HUES48 (cell line): ENCODE results near the gene STYK1.
"Not testable (repeated sequence)": the region's sequence is repeated elsewhere in the genome, so short reads cannot be mapped to it uniquely, and the experiment has no call there.

Source experiments
- H3K27ac ChIP-seq: one replicate; pipeline ENCODE4 v1.7.0; 2013; ENCODE audit warnings: low read depth, low read length, inconsistent platforms
- H3K27me3 ChIP-seq: 2 replicates; pipeline ENCODE4 v1.6.1; 2013; ENCODE audit warnings: mild to moderate bottlenecking, low read length; ENCODE audit not compliant: control insufficient read depth, insufficient read depth
- H3K36me3 ChIP-seq: 2 replicates; pipeline ENCODE4 v1.6.1; 2013; ENCODE audit warnings: low read length; ENCODE audit not compliant: control insufficient read depth, insufficient read depth
- H3K4me1 ChIP-seq: 2 replicates; pipeline ENCODE4 v1.6.1; 2013; ENCODE audit warnings: mild to moderate bottlenecking, low read length; ENCODE audit not compliant: control insufficient read depth, insufficient read depth
- H3K4me3 ChIP-seq: 2 replicates; pipeline ENCODE4 v1.5.1; 2013; ENCODE audit warnings: mild to moderate bottlenecking, low read depth, low read length
- H3K9ac ChIP-seq: 2 replicates; pipeline ENCODE4 v1.6.1; 2013; ENCODE audit warnings: mild to moderate bottlenecking, low read depth, low read length, moderate library complexity
- H3K9me3 ChIP-seq: 2 replicates; pipeline ENCODE4 v1.6.1; 2013; ENCODE audit warnings: low read length; ENCODE audit not compliant: control insufficient read depth, insufficient read depth

STYK1 gene

DNA sequence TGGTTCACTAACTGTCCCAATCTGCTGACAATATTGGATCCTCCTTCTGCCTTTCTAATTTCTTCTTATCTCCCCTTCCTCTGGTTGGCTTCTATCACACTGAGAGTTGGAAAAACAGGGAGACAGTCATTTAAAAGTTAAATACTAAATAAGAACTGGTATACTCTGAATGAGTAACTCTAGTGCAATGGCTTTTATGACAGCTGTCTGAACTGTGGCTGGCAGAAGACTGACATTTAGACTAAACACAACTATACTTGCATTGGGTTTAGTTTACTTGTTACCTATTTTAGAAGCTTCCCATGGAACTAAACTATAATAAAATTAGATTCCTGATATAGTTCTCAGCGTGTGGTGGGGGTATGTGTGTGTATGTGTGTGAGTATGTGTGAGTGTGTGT is 52.6 kb downstream of the STYK1 start:
- H3K27ac ChIP-seq = no peak overlapping the region
- no peaks in the 10 kb centered on the region for H3K27me3 ChIP-seq
- no peak overlapping the region for H3K4me3 ChIP-seq
- no peak overlapping the region for H3K9ac ChIP-seq
- H3K36me3 ChIP-seq = no peaks in the 10 kb centered on the region
- H3K9me3 ChIP-seq = no peaks in the 10 kb centered on the region
- no peaks in the 10 kb centered on the region for H3K4me1 ChIP-seq

DNA sequence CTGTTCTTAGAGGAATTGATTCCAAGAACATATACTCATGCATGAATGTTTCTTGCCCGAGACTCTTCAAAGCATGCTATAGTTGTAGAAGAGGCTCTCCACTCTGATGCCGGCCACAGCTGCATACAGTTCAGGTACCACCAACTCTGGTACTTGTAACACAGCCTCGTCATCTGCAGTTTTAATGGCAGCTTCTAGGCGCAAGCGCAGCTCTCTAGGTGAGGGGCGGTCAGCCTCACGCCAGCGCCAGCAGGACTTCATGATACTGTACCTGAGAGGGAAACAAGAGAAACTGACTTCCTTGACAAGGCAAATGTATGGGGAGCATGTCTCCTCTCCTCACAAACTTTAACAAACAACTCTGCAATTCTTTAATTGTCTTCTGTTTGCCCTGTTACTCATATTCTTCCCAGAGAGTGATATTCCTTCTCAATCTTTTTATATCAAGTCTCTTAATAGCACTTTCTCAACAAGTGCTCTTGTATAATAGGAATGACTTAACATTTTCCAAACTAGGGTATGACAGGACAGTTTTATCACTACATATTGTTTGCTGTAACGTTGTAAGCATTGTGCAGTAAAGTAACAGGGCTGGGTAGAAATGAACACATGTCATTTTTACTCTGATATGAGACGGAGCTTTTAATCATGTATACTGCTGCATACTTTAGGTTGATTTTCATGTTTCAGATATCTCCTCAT is 53.6 kb downstream of the STYK1 start:
- Histone ChIP-seq H3K27ac (no peak overlapping the region), H3K4me3 (no peak overlapping the region), H3K9ac (no peak overlapping the region), H3K9me3 (no peaks in the 10 kb centered on the region), H3K4me1 (no peaks in the 10 kb centered on the region), H3K36me3 (no peaks in the 10 kb centered on the region), H3K27me3 (no peaks in the 10 kb centered on the region)

DNA sequence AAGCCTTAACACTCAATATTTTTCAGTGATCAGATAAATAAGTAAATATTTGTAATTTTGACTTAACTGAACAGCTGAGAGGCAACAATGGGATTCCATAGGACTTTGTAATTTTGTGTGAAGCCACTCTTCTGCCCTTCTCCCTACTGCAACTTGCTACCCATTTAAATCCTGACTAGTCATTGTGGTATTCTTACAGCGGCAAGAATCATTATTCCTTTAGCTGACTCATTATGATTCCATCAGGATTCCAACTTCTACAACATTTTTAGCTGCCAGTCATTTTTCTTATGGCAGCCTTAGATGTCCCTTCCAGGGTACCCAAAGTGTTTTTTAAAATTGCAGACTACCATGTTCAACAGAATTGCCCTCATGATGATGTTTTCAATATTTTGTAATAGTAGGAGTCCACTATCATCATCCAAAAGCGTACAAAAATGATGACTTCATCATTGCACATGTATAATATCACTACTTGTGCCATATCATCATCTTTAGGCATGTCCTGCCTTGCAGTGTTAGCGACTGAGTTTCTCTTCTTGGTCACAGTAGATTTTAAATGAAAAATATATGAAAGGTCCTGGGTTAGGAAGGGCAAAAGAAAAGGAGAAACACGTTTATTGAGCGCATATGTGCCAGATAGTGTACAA is 55.4 kb downstream of the STYK1 start:
- no peaks in the 10 kb centered on the region for H3K9me3 ChIP-seq
- H3K4me3 ChIP-seq = no peak overlapping the region
- no peak overlapping the region for H3K27ac ChIP-seq
- no peak overlapping the region for H3K9ac ChIP-seq
- no peaks in the 10 kb centered on the region for H3K36me3 ChIP-seq
- H3K4me1 ChIP-seq = peaks cover 4% of the 10 kb centered on the region; the same call in 1 of the 2 replicates
- H3K27me3 ChIP-seq = no peaks in the 10 kb centered on the region

DNA sequence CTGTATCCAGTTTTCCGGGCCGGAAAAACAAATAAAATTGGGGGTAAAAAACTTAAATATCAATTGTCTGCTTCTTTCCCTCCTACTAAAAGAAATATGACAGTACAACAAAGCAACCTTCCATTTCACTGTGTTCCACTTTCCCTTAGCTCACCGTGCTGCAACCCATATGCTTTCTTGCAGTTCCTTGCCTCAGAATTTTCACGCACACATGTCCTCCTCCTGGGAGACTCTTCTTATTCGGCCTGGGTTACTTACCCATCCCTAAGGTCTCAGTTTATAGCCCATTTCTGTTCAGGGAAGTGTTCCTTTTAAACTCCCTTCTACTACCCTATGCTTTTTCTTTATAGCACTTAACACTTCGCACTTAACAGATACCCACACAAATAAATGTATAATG is 56.0 kb downstream of the STYK1 start:
- H3K4me1 ChIP-seq = peaks cover 4% of the 10 kb centered on the region; the same call in 1 of the 2 replicates
- H3K9me3 ChIP-seq = no peaks in the 10 kb centered on the region
- no peak overlapping the region for H3K4me3 ChIP-seq
- H3K27ac ChIP-seq = no peak overlapping the region
- H3K27me3 ChIP-seq = no peaks in the 10 kb centered on the region
- H3K9ac ChIP-seq = no peak overlapping the region
- no peaks in the 10 kb centered on the region for H3K36me3 ChIP-seq

DNA sequence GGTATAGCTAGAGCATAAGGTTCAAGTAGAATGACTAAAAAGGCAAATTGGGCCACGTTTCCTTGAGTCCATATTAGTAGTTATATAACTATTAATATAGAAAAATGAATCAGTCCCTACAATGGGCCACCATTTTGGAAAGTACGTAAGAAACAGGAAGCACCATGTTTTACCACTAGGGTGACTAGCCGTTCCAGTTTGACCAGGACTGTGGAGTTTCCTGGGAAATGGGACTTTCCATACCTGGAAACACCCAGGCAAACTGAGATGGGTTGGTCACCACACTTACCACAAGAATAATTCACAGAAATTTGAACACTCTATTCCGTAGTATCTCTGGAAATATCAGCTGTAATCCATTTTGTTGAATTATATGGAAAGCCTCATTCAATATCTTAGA is 58.3 kb downstream of the STYK1 start:
- Histone ChIP-seq H3K27me3 (no peaks in the 10 kb centered on the region), H3K4me3 (no peak overlapping the region), H3K9me3 (no peaks in the 10 kb centered on the region), H3K36me3 (peaks cover 14% of the 10 kb centered on the region), H3K27ac (no peak overlapping the region), H3K4me1 (peaks cover 9% of the 10 kb centered on the region; the same call in 1 of the 2 replicates), H3K9ac (no peak overlapping the region)

DNA sequence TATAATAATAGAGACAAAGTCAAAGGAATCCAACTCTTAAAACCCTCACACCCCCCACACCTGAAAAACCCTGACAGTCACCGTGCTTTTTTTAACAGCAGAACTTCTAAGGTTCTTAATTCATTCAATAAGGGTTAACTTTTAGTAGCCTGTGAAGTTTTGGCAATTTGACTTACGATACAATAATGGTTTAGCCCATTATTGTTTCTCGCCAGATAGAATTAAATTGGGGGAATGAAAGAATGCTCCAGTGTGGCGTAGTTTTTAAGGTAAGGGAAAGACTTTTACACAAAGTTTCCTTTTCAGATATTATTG is 59.8 kb downstream of the STYK1 start:
- Histone ChIP-seq H3K9me3 (no peaks in the 10 kb centered on the region), H3K36me3 (peaks cover 29% of the 10 kb centered on the region), H3K27ac (peak overlapping the region; percentile 93), H3K4me1 (peaks cover 9% of the 10 kb centered on the region; the same call in 1 of the 2 replicates), H3K4me3 (peak overlapping the region; percentile 90), H3K27me3 (no peaks in the 10 kb centered on the region), H3K9ac (peak overlapping the region; percentile 99)

DNA sequence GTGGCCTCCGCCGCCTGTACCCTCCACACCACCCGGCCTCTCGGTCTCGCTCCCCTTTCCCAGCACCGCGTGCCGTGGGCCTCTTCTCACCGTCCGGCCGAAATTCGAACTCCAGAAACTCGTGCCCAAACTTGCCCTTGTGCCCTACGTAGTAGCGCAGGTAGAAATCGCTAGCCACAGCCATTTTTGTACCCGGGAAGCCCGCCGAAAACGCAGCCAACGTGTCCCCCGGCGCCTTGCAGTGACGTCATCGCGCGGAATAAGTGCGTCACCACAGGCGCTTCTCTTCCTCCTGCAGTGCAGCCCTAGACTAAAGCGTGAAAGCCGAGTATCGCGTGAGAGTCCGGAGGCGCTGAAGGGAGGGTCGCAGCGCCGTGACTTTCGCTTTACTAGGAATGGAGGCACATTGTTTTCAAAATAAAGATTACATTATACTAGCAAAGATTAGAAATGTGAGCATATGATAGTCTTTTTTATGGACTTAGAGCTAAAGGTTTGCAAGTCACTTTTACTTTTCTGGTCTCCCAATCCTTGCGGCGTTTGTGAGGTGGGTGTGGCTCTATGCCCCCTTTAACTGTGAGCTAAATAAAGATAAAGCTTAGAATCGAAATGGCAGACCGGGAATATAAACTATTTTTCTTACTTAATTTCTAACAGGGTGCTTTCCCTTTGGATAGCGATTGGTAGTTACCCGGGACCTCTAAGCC is 60.4 kb downstream of the STYK1 start, which contains the start of gene MAGOHB:
MAGOHB (minus strand) TSS at position 261 of the 707 bp plus-strand sequence; CDS start at position 184, 77 bp downstream.
- peaks cover 9% of the 10 kb centered on the region; the same call in 1 of the 2 replicates for H3K4me1 ChIP-seq
- peak within 1 kb of the TSS; percentile 99 for H3K9ac ChIP-seq
- H3K27me3 ChIP-seq = no peaks in the 10 kb centered on the region
- H3K36me3 ChIP-seq = peaks cover 34% of the 10 kb centered on the region
- H3K4me3 ChIP-seq = peak within 1 kb of the TSS; percentile 90
- H3K9me3 ChIP-seq = no peaks in the 10 kb centered on the region
- H3K27ac ChIP-seq = peak within 1 kb of the TSS; percentile 93

DNA sequence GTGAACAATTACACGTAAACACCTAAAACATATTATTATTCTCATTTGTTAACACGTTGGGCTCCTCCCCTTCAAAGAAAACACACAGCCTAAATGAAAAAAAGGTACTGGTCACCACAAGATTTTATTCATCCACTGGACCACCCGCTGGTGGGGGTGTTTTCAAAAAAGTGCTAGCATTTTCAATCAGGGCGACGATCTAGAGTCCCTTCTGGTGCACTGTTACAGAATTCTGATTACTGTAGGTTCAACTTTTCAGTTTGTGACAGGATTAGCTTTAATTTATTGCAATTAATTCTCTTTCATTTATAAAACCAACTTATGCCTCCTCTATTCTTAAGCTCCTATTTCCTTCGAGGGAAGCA is 60.9 kb downstream of the STYK1 start:
- H3K4me3 ChIP-seq = peak overlapping the region; percentile 90
- peaks cover 39% of the 10 kb centered on the region for H3K36me3 ChIP-seq
- H3K27ac ChIP-seq = peak overlapping the region; percentile 93

DNA sequence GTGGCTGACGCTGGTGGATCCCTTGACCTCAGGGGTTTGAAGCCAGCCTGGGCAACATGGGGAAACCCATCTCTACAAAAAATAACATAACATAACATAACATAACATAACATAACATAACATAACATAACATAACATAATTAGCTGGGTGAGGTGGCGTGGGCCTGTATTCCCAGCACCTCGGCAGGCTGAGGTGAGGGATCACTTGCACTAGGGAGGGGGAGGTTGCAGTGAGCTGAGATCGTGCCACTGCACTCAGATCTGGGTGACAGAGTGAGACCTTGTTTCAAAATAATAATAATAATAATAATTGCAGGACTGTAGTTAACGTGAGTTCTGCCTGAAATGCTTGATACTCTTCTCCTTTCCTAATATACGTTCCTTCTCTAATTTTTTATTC is 61.7 kb downstream of the STYK1 start:
- peak overlapping the region; percentile 90 for H3K4me3 ChIP-seq
- H3K9ac ChIP-seq = peak overlapping the region; percentile 99
- H3K27me3 ChIP-seq = no peaks in the 10 kb centered on the region
- peaks cover 9% of the 10 kb centered on the region; the same call in 1 of the 2 replicates for H3K4me1 ChIP-seq
- no peak overlapping the region for H3K27ac ChIP-seq
- no peaks in the 10 kb centered on the region for H3K9me3 ChIP-seq
- peaks cover 48% of the 10 kb centered on the region for H3K36me3 ChIP-seq

More for the DNA sequence above, 60.9 kb downstream of the STYK1 start:
- peak overlapping the region; percentile 99 for H3K9ac ChIP-seq
- H3K27me3 ChIP-seq = no peaks in the 10 kb centered on the region
- no peaks in the 10 kb centered on the region for H3K9me3 ChIP-seq
- peaks cover 9% of the 10 kb centered on the region; the same call in 1 of the 2 replicates for H3K4me1 ChIP-seq

DNA sequence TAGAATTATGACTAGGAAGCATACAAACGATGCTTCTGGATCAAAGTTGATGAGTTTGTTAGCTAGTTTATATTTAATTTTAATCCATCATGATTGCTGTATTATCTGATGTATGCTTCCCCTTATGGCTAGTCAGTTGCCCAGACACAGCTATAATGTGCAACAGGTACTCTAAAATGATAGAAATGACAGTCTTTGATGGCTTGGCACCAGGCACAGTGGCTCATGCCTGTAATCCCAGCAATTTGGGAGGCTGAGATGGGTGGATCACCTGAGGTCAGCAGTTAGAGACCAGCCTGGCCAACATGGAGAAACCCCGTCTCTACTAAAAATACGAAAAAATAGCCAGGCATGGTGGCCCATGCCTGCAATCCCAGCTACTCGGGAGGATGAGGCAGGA is 62.6 kb downstream of the STYK1 start:
- H3K27ac ChIP-seq, H3K4me3 ChIP-seq, H3K27me3 ChIP-seq, H3K4me1 ChIP-seq, H3K9ac ChIP-seq, H3K9me3 ChIP-seq: not testable (repeated sequence)
- peaks cover 56% of the 10 kb centered on the region for H3K36me3 ChIP-seq

DNA sequence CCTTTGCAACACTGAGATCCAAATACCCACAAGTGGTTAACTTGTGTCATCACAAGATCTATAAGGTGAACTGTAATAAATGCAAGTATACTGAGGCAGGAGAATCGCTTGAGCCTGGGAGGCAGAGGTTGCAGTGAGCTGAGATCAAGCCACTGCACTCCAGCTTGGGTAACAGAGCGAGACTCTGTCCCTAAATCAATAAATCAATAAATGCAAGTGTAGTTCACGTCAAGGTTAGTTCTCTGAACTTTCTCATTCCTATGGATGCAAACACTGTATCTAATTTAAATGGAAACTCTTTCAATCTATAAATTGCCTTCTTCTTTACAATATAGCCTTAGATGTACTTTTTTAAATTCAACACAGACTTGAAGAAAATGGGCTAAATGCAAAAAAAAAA is 63.7 kb downstream of the STYK1 start:
- Histone ChIP-seq H3K9me3 (no peaks in the 10 kb centered on the region), H3K9ac (no peak overlapping the region), H3K4me1 (peaks cover 9% of the 10 kb centered on the region; the same call in 1 of the 2 replicates), H3K36me3 (peaks cover 67% of the 10 kb centered on the region), H3K4me3 (no peak overlapping the region), H3K27ac (no peak overlapping the region), H3K27me3 (no peaks in the 10 kb centered on the region)
